ENCODE results near the gene C9orf152.
"Not testable (repeated sequence)": the region's sequence is repeated elsewhere in the genome, so short reads cannot be mapped to it uniquely, and the experiment has no call there.

- not testable (repeated sequence) for TF ChIP-seq ZBTB21 (CRISPR knock-in tag; IDR thresholded peaks at IDR 0.05; ENCODE audit: borderline replicate concordance); SP1 (CRISPR knock-in tag; conservative IDR thresholded peaks at IDR 0.05); ESRRA (CRISPR knock-in tag; IDR thresholded peaks at IDR 0.05; ENCODE audit: borderline replicate concordance); EMX1 (CRISPR knock-in tag; IDR thresholded peaks at IDR 0.05); ZNF317 (CRISPR knock-in tag; IDR thresholded peaks at IDR 0.05; ENCODE audit: borderline replicate concordance, low read depth); ZNF121 (CRISPR knock-in tag; IDR thresholded peaks at IDR 0.05); GRHL2 (CRISPR knock-in tag; IDR thresholded peaks at IDR 0.05; ENCODE audit: insufficient replicate concordance, severe bottlenecking)
- TF ChIP-seq, protein P1, sequence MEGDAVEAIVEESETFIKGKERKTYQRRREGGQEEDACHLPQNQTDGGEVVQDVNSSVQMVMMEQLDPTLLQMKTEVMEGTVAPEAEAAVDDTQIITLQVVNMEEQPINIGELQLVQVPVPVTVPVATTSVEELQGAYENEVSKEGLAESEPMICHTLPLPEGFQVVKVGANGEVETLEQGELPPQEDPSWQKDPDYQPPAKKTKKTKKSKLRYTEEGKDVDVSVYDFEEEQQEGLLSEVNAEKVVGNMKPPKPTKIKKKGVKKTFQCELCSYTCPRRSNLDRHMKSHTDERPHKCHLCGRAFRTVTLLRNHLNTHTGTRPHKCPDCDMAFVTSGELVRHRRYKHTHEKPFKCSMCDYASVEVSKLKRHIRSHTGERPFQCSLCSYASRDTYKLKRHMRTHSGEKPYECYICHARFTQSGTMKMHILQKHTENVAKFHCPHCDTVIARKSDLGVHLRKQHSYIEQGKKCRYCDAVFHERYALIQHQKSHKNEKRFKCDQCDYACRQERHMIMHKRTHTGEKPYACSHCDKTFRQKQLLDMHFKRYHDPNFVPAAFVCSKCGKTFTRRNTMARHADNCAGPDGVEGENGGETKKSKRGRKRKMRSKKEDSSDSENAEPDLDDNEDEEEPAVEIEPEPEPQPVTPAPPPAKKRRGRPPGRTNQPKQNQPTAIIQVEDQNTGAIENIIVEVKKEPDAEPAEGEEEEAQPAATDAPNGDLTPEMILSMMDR (IDR thresholded peaks at IDR 0.05), result not testable (repeated sequence)
- TF ChIP-seq, protein P2, sequence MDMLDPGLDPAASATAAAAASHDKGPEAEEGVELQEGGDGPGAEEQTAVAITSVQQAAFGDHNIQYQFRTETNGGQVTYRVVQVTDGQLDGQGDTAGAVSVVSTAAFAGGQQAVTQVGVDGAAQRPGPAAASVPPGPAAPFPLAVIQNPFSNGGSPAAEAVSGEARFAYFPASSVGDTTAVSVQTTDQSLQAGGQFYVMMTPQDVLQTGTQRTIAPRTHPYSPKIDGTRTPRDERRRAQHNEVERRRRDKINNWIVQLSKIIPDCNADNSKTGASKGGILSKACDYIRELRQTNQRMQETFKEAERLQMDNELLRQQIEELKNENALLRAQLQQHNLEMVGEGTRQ (CRISPR knock-in tag; IDR thresholded peaks at IDR 0.05), result not testable (repeated sequence)
These were observed 11.9 kb downstream of the C9orf152 start for GRCh38 chr9:110196084-110196499.
